SK-N-MC (cell line): ENCODE results near the gene ARSG.

Experiments
- EZH2 ChIP-seq: fragments of 200-600 bp; sonication (generic); IDR thresholded peaks from one replicate; pipeline ENCODE4 v1.6.1; 2017; ENCODE audit warnings: antibody characterized with exemption
- FOXP2 ChIP-seq: optimal IDR thresholded peaks from 2 replicates; pipeline ENCODE3; 2011; ENCODE audit warnings: mild to moderate bottlenecking, moderate library complexity; ENCODE audit not compliant: insufficient read depth; ENCODE audit errors: extremely low read length, control extremely low read depth
- POLR2AphosphoS5 ChIP-seq: IDR thresholded peaks from 2 replicates; pipeline ENCODE4 v1.6.1; 2012; ENCODE audit warnings: mild to moderate bottlenecking, low read depth, low read length, borderline replicate concordance

DNA sequence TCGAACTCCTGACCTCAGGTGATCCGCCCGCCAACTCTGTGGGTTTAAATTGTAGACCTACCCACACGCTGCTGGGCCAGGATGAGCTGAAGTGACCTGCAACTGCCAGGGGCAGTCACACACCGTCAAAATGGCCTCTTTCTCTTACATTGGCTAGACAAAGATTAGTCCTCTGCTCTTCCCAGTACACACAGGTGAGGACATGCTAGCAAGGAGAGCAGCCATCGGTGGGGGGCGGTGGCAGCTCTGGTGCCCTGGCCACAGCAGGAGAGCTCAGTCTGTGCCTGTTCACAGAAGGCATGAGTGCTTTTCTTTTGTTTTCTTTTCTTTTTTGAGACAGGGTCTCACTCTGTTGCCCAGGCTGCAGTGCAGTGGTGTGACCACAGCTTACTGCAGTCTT, 136.3 kb downstream of the ARSG start:
- TF ChIP-seq POLR2AphosphoS5 = no peak
- no peak for TF ChIP-seq EZH2
- TF ChIP-seq FOXP2 = no peak
